H1 (cell line): ENCODE results near the gene KRT17. TPM values are rescaled to one million over a fixed set of nuclear protein-coding genes. Genes with fewer than 3 reads are reported as not detected.

Experiments used
- ASH2L ChIP-seq: fragments of 200-600, 300-600 bp; sonication (generic); IDR thresholded peaks from one replicate; pipeline ENCODE4 v1.7.1; 2017; ENCODE audit warnings: low read length
- CHD1 ChIP-seq: IDR thresholded peaks from 2 replicates; pipeline ENCODE4 v1.6.1; 2012; ENCODE audit warnings: low read depth, low read length, improper control_type of control experiment
- CHD7 ChIP-seq: fragments of 300-600 bp; sonication (generic); IDR thresholded peaks from 2 replicates; pipeline ENCODE4 v1.7.1; 2012; ENCODE audit warnings: low read length, moderate library complexity, mild to moderate bottlenecking, inconsistent platforms; ENCODE audit not compliant: insufficient replicate concordance
- CTBP2 ChIP-seq: IDR thresholded peaks from 2 replicates; pipeline ENCODE4 v1.7.0; 2011; ENCODE audit warnings: borderline replicate concordance, mild to moderate bottlenecking, moderate library complexity, mixed read lengths, low read length; ENCODE audit not compliant: insufficient read depth, insufficient read length
- FOSL1 ChIP-seq: IDR thresholded peaks from 2 replicates; pipeline ENCODE4 v1.6.1; 2011; ENCODE audit warnings: mild to moderate bottlenecking, low read depth, low read length, moderate library complexity; ENCODE audit not compliant: insufficient read depth
- KDM5A ChIP-seq: fragments of 200-600 bp; IDR thresholded peaks from 2 replicates; pipeline ENCODE4 v1.7.1; 2012; ENCODE audit warnings: mild to moderate bottlenecking, low read length, inconsistent platforms, mixed read lengths
- NRF1 ChIP-seq: IDR thresholded peaks from 2 replicates; pipeline ENCODE4 v1.6.1; 2011; ENCODE audit warnings: mild to moderate bottlenecking, low read depth, low read length, improper control_type of control experiment
- polyA plus RNA-seq, 7 experiments: library from polyadenylated mRNA; depleted of rRNA in 3 of 7; stranded (reverse) in 5 of 7; unstranded in 2 of 7; fragments of >200 nt in 5 of 7; fragments of 200-250 nt in 2 of 7; gene quantifications; 1 replicate in 5 of 7; 2 replicates in 1 of 7; 4 replicates in 1 of 7; pipeline versions ENCODE4 v1.2.1 to v1.2.3, GENCODE V29; 2011 to 2013; ENCODE audit warnings: missing spikeins in 2 of 7, mixed read lengths in 2 of 7
- total RNA-seq: library from RNA; stranded (reverse); fragmentation: NEBNext Ultra II Directional; extraction: Animal tissue kit (Norgen Biotek cat#: 25700); gene quantifications from 2 replicates; pipeline ENCODE4 v1.2.1, GENCODE V29; 2021

KRT17 gene
- total and polyA plus RNA-seq, 2 of the 8 experiments (the other 6 are each of a cell fraction or from before 2014, with no cell fraction given), result 0.50 to 0.95 TPM

GRCh38 chr17:41657936-41658335 lies 33.6 kb upstream of the KRT17 start (continued):
- TF ChIP-seq NRF1, result no peak
- TF ChIP-seq CHD1, result no peak
- no peak for TF ChIP-seq ASH2L
- no peak for TF ChIP-seq CHD7
- TF ChIP-seq FOSL1, result no peak
- TF ChIP-seq CTBP2, result no peak
- no peak for TF ChIP-seq KDM5A
